Natural killer cell treated with Interleukin-12 subunit alpha and Interleukin-12 subunit beta and Interleukin-15 and Interleukin-18, amount 100 ng/mL, for 72 hours (primary cell): ENCODE results near the gene MPV17L. TPM values are rescaled to one million over a fixed set of nuclear protein-coding genes. Genes with fewer than 3 reads are reported as not detected.
A peak's percentile ranks its signal among the peaks of the same experiment; 100 is the strongest.
"Not testable (repeated sequence)": the region's sequence is repeated elsewhere in the genome, so short reads cannot be mapped to it uniquely, and the experiment has no call there.

ENCODE experiments used
- ATAC-seq, 2 donors: fragments of 150-1000 bp; cut with Tn5 transposase in 1 of 2; sonication (Bioruptor Pico), chemical (Tn5 transposase) in 1 of 2; 2 replicates each; pipeline ENCODE4 v1.10.0; 2021
- DNase-seq: peaks from one replicate; pipeline ENCODE4 v3.0.0; 2022; ENCODE audit warnings: low spot score
- H3K27ac Mint-ChIP-seq, 2 donors: 1 replicate in 1 of 2; 2 replicates in 1 of 2; pipeline ENCODE4 v1.8.0; 2022; ENCODE audit warnings: mixed read lengths in 2 of 2, mild to moderate bottlenecking in 1 of 2, moderate library complexity in 1 of 2
- H3K27me3 Mint-ChIP-seq, 2 donors: 1 replicate in 1 of 2; 2 replicates in 1 of 2; pipeline ENCODE4 v1.8.0; 2022; ENCODE audit warnings: mixed read lengths in 2 of 2
- H3K36me3 Mint-ChIP-seq: one replicate; pipeline ENCODE4 v1.8.0; 2022; ENCODE audit warnings: mixed read lengths
- H3K4me1 Mint-ChIP-seq, 2 donors: 1 replicate in 1 of 2; 2 replicates in 1 of 2; pipeline ENCODE4 v1.8.0; 2022; ENCODE audit warnings: low read depth in 2 of 2, mixed read lengths in 2 of 2, mild to moderate bottlenecking in 1 of 2
- H3K4me3 Mint-ChIP-seq: one replicate; pipeline ENCODE4 v1.8.0; 2022; ENCODE audit warnings: mixed read lengths
- H3K9me3 Mint-ChIP-seq: 2 replicates; pipeline ENCODE4 v1.8.0; 2022; ENCODE audit warnings: mixed read lengths
- total RNA-seq, 2 donors: library from RNA; stranded (reverse); gene quantifications; one replicate each; pipeline ENCODE4 v1.2.3, GENCODE V29; 2022

The MPV17L gene
- total RNA-seq, 2 donors from 2014 or later, result 0.08 to 0.38 TPM

DNA sequence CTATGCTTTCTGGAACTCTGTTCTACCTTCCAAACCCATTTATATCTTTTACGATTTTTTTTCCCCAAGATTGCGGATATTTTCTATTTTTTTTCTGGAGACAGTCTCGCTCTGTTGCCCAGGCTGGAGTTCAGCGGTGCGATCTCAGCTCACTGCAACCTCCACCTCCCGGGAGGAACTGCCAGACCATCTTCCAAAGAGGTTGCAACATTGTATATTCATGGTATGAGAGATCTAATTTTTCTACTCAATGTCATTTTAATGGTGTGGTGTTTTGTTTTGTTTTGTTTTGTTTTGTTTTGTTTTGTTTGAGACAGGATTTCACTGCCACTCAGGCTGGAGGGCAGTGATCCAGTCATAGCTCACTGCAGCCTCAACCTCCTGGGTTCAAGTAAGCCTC lies 30.3 kb downstream of the MPV17L start:
- DNase-seq (no peak), ATAC-seq (no peak)
- Mint-ChIP-seq H3K4me3 (no peak overlapping the region), H3K27me3 (peaks cover 5 to 15% of the 10 kb centered on the region in 2 donors), H3K4me1 (no peaks in the 10 kb centered on the region), H3K36me3 (no peaks in the 10 kb centered on the region), H3K9me3 (no peaks in the 10 kb centered on the region), H3K27ac (no peak overlapping the region)

DNA sequence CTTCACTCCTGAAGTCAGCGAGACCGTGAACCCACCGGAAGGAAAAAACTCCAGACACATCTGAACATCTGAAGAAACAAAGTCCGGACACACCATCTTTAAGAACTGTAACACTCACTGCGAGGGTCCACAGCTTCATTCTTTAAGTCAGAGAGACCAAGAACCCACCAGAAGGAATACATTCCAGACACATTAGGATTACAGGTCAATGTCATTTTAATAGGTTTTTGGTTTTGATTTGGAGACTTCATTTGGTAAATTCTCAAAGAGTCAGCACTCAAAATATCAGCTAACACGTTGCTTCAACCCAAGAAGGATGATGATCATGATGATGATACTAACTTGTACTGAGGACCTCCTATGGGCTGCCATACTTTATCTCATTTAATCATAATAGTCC lies 31.2 kb downstream of the MPV17L start:
- H3K27me3 Mint-ChIP-seq, result peaks cover 3 to 8% of the 10 kb centered on the region in 2 donors
- no peaks in the 10 kb centered on the region for H3K9me3 Mint-ChIP-seq
- no peaks in the 10 kb centered on the region for H3K4me1 Mint-ChIP-seq
- DNase-seq (no peak), ATAC-seq (no peak)
- no peak overlapping the region for H3K27ac Mint-ChIP-seq
- no peak overlapping the region for H3K4me3 Mint-ChIP-seq
- H3K36me3 Mint-ChIP-seq, result no peaks in the 10 kb centered on the region

GRCh38 chr16:15427648-15428239 lies 32.2 kb downstream of the MPV17L start:
- no peak overlapping the region for H3K27ac Mint-ChIP-seq
- H3K36me3 Mint-ChIP-seq, result no peaks in the 10 kb centered on the region
- DNase-seq, result no peak
- peaks cover 3 to 8% of the 10 kb centered on the region in 2 donors for H3K27me3 Mint-ChIP-seq
- H3K4me1 Mint-ChIP-seq, result no peaks in the 10 kb centered on the region
- ATAC-seq, result no peak
- H3K9me3 Mint-ChIP-seq, result no peaks in the 10 kb centered on the region
- no peak overlapping the region for H3K4me3 Mint-ChIP-seq

- not testable (repeated sequence) for H3K27ac Mint-ChIP-seq
- H3K4me1 Mint-ChIP-seq, result peaks cover 10 to 12% of the 10 kb centered on the region in 2 donors
Observed at GRCh38 chr16:15430884-15431283, 35.3 kb downstream of the MPV17L start.

GRCh38 chr16:15434079-15434424 lies 38.5 kb downstream of the MPV17L start:
- peaks cover 11 to 19% of the 10 kb centered on the region in 2 donors for H3K27me3 Mint-ChIP-seq
- H3K4me3 Mint-ChIP-seq, result peak overlapping the region; percentile 77
- peaks cover 12 to 13% of the 10 kb centered on the region in 2 donors for H3K4me1 Mint-ChIP-seq
- no peaks in the 10 kb centered on the region for H3K9me3 Mint-ChIP-seq
- DNase-seq, result no peak
- no peak overlapping the region for H3K27ac Mint-ChIP-seq
- H3K36me3 Mint-ChIP-seq, result no peaks in the 10 kb centered on the region
- peak in 1 of 2 donors; percentile 58 for ATAC-seq

More at GRCh38 chr16:15430884-15431283, 35.3 kb downstream of the MPV17L start:
- H3K36me3 Mint-ChIP-seq, DNase-seq, H3K4me3 Mint-ChIP-seq, ATAC-seq, H3K9me3 Mint-ChIP-seq: not testable (repeated sequence)
- H3K27me3 Mint-ChIP-seq, result peaks cover 14 to 16% of the 10 kb centered on the region in 2 donors

DNA sequence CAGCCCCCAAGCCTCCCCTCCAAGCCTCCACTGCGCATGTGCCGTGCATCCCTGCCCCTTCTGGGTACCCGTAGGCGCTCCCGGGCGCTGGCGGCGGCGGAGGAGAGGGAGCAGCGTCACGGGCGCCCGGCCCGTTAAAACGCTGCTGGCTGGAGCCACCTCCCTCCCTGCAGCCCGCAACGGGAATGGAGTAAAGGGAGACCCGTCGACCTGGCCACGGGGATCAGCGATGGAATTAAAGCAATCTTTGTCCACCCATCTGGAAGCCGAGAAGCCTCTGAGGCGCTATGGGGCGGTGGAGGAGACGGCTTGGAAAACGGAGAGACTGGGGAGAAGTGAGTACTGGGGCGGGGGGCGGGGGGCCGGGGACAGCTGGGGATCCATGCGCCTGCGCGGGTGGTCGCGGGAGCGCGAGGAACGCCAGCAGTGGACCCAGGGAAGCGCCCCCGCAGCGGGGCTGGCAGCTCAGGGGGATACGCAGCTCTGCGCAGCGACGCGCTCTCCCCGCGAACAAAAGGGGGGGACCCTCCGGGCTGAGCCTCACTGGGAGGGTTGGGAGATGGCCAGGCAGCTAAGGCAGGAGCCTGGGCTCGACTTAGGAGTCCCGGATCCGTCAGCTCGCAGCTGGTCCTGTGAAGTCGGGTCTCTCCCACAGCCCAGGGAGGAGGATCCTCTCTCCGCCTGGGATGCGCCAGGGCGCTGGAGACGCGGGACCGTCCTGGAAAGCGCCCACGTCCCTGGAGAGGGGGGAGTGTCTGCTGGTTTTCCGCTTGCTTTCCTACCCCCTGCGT lies 39.1 kb downstream of the MPV17L start, which contains the start of gene BMERB1:
Gene BMERB1 (plus strand): TSS at position 164 of the 791 bp plus-strand sequence. CDS start 66 bp downstream, at position 230.
- peaks cover 11 to 19% of the 10 kb centered on the region in 2 donors for H3K27me3 Mint-ChIP-seq
- ATAC-seq (peak; percentile 78 to 79), DNase-seq (peak; percentile 63)
- H3K4me1 Mint-ChIP-seq, result peaks cover 12 to 13% of the 10 kb centered on the region in 2 donors
- H3K36me3 Mint-ChIP-seq, result no peaks in the 10 kb centered on the region
- H3K27ac Mint-ChIP-seq, result no peak within 1 kb of the TSS
- H3K4me3 Mint-ChIP-seq, result peak within 1 kb of the TSS; percentile 77
- H3K9me3 Mint-ChIP-seq, result no peaks in the 10 kb centered on the region

DNA sequence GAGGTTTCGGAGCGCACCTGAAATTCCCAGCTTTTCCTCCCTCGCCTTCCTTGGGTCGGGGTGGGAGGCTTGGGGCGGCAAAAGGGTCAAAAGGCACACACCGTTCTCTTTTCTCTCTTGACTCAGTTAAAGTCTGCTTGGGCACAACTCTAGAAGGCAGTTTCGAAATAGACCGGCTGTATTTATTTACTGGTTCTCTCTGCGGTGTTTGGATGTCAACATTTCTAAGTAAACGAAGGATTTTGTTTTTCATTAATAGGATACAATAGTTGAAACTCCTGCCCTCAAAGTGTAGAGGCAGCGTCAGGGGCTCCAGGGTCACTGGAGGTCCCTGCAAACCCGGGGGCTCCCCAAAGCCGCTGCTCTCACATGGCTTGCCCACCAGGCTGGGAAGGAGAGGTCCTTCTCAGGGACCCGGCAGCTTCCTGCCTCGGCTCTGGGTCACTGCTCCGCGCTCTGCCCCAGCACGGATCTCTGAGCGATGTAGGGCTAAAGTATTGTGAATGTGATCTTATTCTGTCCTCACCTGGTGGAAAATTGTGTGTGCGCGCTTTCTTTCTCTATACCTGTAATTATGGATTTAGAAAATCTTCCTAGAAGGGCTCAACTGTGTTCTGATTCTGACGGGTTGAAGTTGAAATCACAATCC lies 39.8 kb downstream of the MPV17L start:
- Mint-ChIP-seq H3K27me3 (peaks cover 11 to 19% of the 10 kb centered on the region in 2 donors), H3K36me3 (no peaks in the 10 kb centered on the region), H3K9me3 (no peaks in the 10 kb centered on the region), H3K4me3 (peak overlapping the region; percentile 58), H3K4me1 (peaks cover 12 to 13% of the 10 kb centered on the region in 2 donors), H3K27ac (no peak overlapping the region)
- DNase-seq (no peak), ATAC-seq (peak in 1 of 2 donors; percentile 46)

GRCh38 chr16:15439102-15439501 lies 43.5 kb downstream of the MPV17L start:
- peaks cover 7 to 12% of the 10 kb centered on the region in 2 donors for H3K27me3 Mint-ChIP-seq
- DNase-seq (no peak), ATAC-seq (no peak)
- peaks cover 7 to 10% of the 10 kb centered on the region in 2 donors for H3K4me1 Mint-ChIP-seq
- H3K9me3 Mint-ChIP-seq, result no peaks in the 10 kb centered on the region
- no peak overlapping the region for H3K27ac Mint-ChIP-seq
- H3K4me3 Mint-ChIP-seq, result no peak overlapping the region
- no peaks in the 10 kb centered on the region for H3K36me3 Mint-ChIP-seq

- peaks cover 6 to 10% of the 10 kb centered on the region in 2 donors for H3K27me3 Mint-ChIP-seq
- ATAC-seq, result no peak
- no peak for DNase-seq
- no peak overlapping the region for H3K4me3 Mint-ChIP-seq
- no peak overlapping the region for H3K27ac Mint-ChIP-seq
- no peaks in the 10 kb centered on the region for H3K36me3 Mint-ChIP-seq
- peaks cover 5 to 7% of the 10 kb centered on the region in 2 donors for H3K4me1 Mint-ChIP-seq
- no peaks in the 10 kb centered on the region for H3K9me3 Mint-ChIP-seq
Observed at GRCh38 chr16:15439521-15439920, 44.0 kb downstream of the MPV17L start.

- peaks cover 1 to 3% of the 10 kb centered on the region in 2 donors for H3K27me3 Mint-ChIP-seq
- peaks cover under 1 to 2% of the 10 kb centered on the region in 2 donors for H3K4me1 Mint-ChIP-seq
- ATAC-seq, result no peak
Observed at GRCh38 chr16:15440852-15441251, 45.3 kb downstream of the MPV17L start.

GRCh38 chr16:15442140-15442539 lies 46.6 kb downstream of the MPV17L start:
- not testable (repeated sequence) for ATAC-seq, H3K27ac Mint-ChIP-seq, DNase-seq, H3K4me1 Mint-ChIP-seq, H3K36me3 Mint-ChIP-seq, H3K27me3 Mint-ChIP-seq, H3K9me3 Mint-ChIP-seq, H3K4me3 Mint-ChIP-seq

More at GRCh38 chr16:15440852-15441251, 45.3 kb downstream of the MPV17L start:
- H3K4me3 Mint-ChIP-seq, result no peak overlapping the region
- no peak overlapping the region for H3K27ac Mint-ChIP-seq
- H3K36me3 Mint-ChIP-seq, result no peaks in the 10 kb centered on the region
- no peaks in the 10 kb centered on the region for H3K9me3 Mint-ChIP-seq
- no peak for DNase-seq

DNA sequence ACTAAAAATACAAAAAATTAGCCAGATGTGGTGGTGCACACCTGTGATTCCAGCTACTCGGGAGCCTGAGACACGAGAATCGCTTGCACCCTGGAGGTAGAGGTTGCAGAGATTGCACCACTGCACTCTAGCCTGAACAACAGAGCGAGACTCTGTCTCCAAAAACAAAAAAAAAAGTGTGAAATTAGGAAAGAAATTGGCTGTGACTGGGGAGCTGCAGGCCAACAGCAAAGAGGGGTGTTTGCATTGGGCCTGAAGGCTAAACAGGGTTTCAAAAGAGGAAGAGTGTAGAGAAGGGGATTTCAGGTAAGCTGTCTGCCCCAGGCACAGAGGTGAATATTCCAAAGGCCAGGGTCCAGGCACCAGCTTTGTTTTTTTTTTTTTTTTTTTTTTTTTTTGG lies 48.2 kb downstream of the MPV17L start:
- Mint-ChIP-seq H3K27me3 (peaks cover 6 to 11% of the 10 kb centered on the region in 2 donors), H3K4me1 (no peaks in the 10 kb centered on the region), H3K27ac (no peak overlapping the region), H3K36me3 (no peaks in the 10 kb centered on the region), H3K9me3 (no peaks in the 10 kb centered on the region), H3K4me3 (no peak overlapping the region)
- ATAC-seq (no peak), DNase-seq (no peak)

DNA sequence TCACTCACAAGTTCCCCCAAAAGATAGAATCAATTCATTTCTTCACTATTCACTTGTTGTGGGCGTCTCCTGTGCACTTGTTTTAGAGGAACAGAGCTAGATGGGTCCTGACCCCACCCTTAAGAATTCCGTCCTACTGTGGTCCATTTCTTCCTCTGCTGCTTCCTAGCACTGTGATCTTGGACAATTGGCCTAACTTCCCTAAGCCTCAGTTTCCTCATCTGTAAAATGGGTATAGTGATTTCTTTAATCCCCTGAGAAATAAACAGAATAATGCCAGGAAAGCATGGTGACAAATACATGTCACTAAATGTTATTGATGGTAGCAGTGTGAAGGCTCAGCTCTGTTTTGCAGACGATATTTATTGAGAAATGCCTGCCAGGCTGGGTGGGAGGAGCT lies 48.7 kb downstream of the MPV17L start:
- no peaks in the 10 kb centered on the region for H3K4me1 Mint-ChIP-seq
- H3K27ac Mint-ChIP-seq, result no peak overlapping the region
- DNase-seq (no peak), ATAC-seq (no peak)
- H3K36me3 Mint-ChIP-seq, result no peaks in the 10 kb centered on the region
- H3K9me3 Mint-ChIP-seq, result no peaks in the 10 kb centered on the region
- H3K27me3 Mint-ChIP-seq, result peaks cover 6 to 11% of the 10 kb centered on the region in 2 donors
- no peak overlapping the region for H3K4me3 Mint-ChIP-seq

GRCh38 chr16:15445450-15445849 lies 49.9 kb downstream of the MPV17L start:
- Mint-ChIP-seq H3K27me3 (peaks cover 6 to 11% of the 10 kb centered on the region in 2 donors), H3K4me1 (no peaks in the 10 kb centered on the region), H3K9me3 (no peaks in the 10 kb centered on the region), H3K27ac (no peak overlapping the region), H3K4me3 (no peak overlapping the region), H3K36me3 (no peaks in the 10 kb centered on the region)
- DNase-seq, result no peak
- no peak for ATAC-seq
